HK-2 (cell line): ENCODE results near the gene SLC2A1.
A peak's percentile ranks its signal among the peaks of the same experiment; 100 is the strongest.

Experiments
- DNase-seq: peaks from one replicate; pipeline ENCODE4 v3.0.0-alpha.2; 2018; ENCODE audit not compliant: unreplicated experiment

SLC2A1 gene

GRCh38 chr1:42958488-42959319, at the start of gene SLC2A1:
Gene SLC2A1 (minus strand): TSS chr1:42958868. CDS start chr1:42958651, 217 bp downstream.
- DNase-seq = peak; percentile 98

DNA sequence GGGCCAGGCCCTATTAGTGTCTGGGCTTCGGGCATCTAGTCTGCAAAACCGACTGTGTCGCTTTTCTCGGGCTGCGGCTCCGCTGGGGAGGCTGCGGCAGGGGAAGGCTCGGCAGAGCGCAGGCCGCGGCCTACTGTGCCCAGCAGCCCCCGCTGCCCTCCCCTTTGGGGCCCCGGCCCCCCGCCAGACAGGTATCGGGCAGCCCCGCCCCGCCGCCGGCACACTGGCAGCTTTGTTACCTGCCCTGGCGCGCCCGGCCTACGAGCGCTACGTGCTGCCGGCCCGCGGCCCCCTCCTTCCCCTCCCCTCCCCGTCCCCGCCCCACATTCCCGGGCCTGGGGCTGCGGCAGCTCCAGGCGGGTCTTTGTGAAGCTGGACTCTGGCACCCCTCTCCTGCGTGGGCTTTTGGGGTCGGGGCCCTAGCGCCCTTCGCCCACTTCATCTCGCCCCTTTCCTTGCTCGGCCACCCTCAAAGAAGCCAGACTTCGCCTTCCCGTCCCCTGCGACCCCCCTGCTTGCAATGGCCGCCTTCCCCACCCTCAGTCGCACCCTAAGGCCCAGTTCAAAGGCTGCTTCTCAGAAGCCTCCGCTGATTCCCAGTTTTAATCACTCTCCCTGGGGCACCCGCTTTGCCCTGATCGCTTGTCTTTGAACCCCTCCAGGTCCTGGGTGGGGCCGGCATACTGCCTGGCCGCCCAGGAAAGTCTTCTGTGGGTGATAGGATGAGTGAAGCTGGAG, 48.9 kb upstream of the SLC2A1 start:
- no peak for DNase-seq

DNA sequence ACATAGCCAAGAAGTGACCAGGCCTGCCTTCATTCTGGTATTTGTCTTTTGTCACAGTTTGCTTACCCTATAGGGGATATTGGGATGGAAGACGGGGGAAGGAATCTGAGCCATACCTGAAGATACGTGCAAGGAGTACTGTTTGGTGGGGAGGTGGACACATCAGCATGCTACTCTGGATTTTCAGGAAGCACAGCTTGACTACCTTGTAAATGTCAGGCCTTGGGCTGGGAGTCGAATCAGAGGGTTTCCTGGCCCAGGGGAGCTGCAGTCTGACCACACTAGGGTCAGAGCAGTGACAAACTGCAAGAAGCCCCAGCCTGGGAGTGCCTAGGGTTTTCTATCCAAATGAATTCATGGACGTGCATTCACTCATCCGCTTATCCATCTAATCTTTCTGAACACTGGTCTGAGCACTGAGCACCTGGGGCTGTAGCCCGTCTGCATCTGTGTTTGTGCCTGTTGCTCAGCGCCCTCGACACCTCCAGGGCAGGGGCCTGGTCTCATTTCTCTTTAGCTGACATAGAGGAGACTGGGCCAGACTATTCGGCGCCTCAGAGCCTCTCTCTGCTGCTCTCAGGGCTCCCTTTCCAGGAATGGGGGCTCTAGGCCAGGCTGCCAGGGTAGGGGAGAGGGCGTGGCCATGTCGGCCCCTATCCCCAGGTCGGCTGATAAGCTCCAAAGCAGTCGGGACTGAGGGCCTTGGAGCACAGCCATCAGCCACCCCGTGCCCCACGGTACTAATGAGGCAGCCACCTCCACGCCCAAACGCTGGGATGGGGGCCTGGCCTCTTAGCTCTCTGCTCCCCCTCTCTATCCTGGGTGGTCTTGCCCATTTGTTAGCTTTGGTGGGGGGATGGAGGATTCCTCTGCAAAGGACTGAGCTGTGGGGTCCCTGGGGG, 47.0 kb upstream of the SLC2A1 start:
- DNase-seq = no peak

DNA sequence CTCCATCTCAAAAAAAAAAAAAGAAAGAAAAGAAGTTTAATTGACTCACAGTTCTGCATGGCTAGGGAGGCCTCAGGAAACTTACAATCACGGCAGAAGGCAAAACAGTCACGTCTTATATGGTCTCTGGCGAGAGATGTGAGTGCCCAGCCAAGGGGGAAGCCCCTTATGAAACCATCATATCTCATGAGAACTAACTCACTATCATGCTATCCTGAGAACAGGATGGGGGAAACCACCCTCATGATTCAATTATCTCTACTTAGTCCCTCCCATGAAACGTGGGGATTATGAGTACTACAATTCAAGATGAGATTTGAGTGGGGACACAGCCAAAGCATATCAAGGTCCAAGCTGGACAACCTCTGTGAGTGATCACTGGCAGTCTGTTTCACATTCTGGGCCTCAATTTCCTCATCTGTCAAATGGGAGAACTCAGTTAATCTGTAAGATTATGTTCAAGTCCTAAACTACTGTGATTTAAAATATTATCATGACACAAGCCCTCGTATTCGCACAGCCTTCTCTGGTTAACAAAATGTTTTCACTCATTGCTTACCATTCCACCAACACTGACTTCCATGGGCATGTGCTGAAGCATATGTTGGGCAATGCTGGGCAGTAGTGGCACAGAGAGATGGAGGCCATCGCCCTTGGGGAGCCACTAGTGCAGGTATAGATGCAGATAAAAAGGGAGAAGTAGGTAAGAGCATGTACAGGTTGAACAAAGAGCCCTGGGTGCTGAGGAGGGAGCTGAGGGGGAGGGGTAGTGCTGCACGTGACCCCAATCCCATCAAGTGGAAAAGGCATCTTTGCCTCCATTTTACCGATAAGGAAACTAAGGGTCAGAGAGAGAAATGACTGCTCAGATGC, 46.2 kb upstream of the SLC2A1 start:
- DNase-seq = no peak

- DNase-seq = no peak
These were observed 44.1 kb upstream of the SLC2A1 start for GRCh38 chr1:43002766-43003165.

GRCh38 chr1:43002116-43002515, 43.4 kb upstream of the SLC2A1 start:
- DNase-seq = no peak

GRCh38 chr1:43001434-43001833, 42.8 kb upstream of the SLC2A1 start:
- DNase-seq = no peak

- no peak for DNase-seq
These were observed 41.6 kb upstream of the SLC2A1 start for GRCh38 chr1:43000271-43000670.

DNA sequence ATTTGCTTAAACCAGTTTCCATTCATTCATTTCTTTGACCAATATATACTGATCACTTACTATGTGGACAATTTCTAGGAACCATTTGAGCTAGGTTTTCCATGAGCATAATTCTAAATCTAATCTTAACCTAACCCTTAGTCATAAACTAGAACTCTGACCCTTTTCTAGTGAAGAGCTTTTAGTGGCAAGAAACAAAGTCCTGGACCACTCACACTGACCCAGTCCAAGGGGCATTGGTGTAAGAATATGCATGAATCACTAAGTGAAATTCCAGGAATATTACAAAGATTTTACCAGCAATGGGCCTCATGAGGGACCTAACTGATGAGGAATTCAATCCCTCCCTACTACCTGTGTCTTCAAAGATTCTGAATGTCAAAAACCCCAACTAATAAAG, 40.6 kb upstream of the SLC2A1 start:
- no peak for DNase-seq

DNA sequence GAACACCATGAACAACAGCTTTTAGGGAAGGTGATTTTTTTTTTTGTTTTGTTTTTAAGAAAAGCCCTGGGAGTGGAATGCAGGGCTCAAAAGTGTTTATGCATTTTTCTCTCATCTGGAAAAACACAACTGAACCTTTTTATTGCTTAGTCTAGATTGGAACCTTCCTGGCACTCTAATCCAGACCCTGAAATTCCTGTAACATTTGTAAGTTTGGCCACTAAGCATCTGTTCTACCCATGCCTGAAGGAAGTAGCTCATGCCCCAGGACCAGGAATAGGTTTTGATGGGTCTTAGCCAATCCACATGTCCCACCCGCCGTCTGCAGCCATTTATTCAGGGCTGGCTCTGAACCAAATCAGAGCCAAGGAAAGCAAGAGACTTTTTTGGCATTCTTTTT, 39.7 kb upstream of the SLC2A1 start:
- DNase-seq = no peak

DNA sequence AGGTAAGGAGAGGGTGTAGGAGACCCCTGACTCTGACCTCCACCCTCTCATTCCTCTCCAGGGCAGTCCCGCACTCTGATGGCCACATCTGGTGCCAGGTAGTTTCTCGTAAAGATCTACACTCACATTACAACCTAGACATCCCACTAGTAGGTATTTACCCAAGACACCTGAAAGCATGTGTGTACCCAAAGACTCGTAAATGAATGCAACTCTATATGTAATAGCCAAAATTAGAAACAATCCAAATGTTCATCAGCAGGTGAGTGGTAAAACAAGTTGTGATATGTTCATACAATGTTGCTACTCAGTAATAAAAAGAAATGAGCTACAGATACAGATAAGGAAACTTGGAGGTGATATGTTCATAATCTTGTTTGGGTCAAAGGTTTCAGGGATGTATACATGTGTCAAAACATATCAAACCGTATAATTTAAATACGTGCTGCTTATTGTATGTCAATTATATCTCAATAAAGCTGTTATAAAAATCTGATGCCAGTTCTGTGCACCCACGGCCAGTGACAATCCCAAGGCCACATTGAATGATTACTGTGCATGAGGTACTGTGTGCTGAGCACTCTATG, 37.8 kb upstream of the SLC2A1 start:
- DNase-seq = no peak

DNA sequence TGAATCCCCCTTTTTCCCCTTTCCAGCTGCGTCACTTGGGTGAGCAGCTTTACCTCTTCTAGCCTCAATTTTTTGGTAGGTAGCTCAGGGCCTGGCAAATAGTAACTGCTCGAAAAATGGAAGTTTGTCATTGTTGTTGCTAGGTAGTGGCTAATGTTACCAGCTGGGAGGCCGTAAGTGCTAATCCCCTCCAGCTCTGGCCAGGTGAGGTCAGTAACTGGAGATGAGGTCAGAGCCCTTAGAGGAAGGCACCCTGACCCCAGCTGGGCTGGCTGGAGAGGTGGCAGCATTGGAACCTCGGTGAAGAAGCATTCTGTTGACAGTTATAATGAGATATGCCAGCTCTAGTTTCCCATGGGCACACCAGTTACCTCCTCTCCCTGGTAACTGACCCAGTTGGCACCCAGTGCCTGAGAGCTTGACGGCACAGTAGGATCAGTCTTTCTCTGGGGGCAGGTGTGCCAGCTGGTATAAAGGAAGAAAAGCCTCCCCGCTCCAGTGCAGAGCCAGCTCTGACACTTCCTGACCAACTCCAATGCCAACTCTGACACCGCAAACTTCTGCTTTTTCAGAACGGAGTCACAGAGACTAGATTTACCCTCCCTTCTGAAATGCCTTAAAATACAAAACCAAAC, 35.0 kb upstream of the SLC2A1 start:
- no peak for DNase-seq

DNA sequence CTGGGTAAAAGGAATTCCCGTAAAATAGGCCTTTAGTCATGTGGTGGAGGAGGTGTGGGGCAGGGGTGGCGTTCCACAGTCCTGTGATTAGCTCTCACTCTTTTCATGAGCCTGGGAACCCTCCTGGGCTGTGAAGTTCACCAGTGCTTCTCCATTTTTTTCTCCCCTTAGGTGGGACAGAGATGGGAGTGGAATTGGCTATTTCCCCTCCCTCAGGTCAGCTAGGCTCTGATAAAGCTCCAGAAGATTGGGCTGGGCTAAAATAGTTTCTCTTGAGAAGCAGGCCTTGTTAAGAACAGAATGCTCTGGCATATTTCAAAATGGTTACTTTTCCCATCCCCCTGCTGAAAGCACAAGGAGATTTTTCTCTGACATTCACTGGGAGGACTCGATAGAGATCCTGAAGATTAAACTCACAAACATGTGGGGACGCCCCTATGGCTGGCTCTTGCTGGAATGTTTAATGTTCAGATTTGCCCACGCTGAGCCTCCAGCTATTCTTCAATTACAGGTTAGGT, 33.4 kb upstream of the SLC2A1 start:
- no peak for DNase-seq

DNA sequence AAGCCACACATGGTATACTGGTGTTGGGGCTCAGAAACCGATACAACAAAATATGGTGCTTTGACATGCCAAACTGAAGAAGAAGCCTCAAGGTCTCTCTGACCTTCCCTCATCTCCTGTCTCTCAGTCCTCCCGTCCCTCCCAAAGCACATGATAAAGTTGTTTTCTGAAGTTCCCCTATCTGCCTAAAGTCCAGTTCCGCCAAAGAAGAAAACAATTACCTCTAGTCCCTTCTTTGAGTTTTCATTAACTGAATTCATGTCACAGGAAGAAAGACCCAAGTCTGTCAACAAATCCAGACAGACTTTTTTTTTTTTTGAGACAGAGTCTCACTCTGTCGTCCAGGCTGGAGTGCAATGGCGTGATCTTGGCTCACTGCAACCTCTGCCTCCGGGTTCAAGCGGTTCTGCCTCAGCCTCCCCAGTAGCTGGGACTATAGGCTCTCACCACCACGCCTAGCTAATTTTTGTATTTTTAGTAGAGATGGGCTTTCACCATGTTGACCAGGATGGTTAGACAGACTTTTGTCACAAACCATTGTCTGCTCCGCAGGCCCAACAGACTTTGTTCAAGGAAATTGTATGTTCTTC, 32.2 kb upstream of the SLC2A1 start:
- DNase-seq = no peak

DNA sequence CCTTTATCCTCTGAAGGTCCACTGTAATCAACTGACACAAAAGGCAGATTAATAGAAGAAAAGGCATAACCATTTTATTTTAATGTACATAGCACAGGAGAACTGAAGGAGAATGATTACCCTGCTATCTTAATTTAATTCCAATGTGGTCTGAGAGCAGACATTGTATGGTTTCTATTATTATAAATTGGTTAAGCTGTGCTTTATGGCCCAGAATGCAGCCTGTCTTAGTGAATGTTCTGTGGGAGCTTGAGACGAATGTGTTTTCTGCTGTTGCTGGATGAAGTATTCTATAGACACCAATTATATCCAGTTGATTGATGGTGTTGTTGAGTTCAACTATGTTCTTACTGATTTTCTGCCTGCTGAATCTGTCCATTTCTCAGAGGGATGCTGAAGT, 25.0 kb upstream of the SLC2A1 start:
- DNase-seq = no peak

DNA sequence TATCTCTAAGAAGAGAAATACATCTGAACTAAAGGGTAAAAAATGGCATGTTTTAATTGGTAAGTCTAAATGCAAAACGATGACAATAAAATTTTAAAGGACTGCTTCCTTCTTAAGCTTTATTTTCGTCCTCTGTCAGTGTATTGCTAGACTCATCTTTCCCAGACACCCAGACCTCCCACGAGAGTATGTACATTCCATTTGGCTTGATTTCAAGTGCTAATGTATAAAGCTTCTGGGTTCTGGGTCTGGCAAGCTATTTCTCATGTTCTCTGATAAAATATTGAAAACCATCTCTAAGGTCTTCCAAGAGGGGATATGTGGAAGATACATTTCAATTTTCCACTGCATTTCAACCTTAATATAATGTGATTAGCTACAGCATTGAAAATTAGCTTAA, 24.6 kb upstream of the SLC2A1 start:
- no peak for DNase-seq

DNA sequence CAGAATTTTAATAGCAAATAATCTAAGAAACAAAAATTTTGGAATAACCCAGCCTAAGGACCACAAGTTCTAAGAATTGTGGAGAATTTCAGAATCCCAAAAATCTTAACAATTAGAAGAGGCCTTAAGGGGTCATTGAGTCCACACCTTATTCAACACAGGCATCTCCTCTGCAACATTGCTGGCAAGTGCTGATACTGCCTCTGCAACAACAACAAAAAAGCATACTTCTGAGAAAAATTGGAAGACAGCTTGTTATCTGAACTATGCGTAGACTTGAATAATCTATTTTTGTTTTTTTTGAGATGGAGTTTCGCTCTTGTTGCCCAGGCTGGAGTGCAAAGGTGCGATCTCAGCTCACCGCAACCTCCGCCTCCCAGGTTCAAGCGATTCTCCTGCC, 24.0 kb upstream of the SLC2A1 start:
- no peak for DNase-seq

- DNase-seq = no peak
These were observed 23.2 kb upstream of the SLC2A1 start for GRCh38 chr1:42981871-42982270.

DNA sequence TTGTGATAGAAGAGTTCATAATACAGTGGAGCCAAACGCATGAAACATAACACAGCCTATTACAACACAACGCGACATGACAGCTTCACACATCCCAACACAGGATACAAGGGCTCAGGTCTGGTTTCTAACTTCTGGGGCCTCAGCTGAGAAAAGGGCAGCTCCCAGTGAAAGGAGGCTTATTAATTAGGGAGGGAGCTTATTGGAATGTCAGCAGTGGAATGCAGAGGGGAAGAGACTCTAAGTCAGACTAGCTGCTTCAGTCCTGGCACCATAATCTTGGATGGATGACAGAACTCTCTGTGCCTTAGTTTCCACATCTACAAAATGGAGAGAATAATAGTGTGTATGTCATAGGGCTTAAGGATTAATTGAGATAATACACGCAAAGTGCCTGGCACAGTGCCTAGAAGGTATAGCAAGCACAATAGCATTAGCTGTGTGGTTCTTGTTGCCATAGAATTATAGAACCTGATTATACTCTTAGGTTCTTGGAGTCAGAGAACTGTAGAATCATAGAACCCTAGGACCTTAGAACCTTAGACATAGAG, 22.7 kb upstream of the SLC2A1 start:
- DNase-seq = no peak
